Measurements from ENCODE around the gene QKI.

QKI gene

GRCh38 chr6:163538331-163538730 is 123.8 kb downstream of the QKI start:
- DNase-seq = no peak

- no peak for DNase-seq
These were observed 124.7 kb downstream of the QKI start for GRCh38 chr6:163539101-163539762.

- no peak for DNase-seq
These were observed 128.8 kb downstream of the QKI start for GRCh38 chr6:163543321-163543720.

- DNase-seq = no peak
These were observed 130.9 kb downstream of the QKI start for GRCh38 chr6:163545370-163545769.

GRCh38 chr6:163547287-163547686 is 132.8 kb downstream of the QKI start:
- no peak for DNase-seq

- DNase-seq = no peak
These were observed 134.1 kb downstream of the QKI start for GRCh38 chr6:163548624-163549023.

- no peak for DNase-seq
These were observed 139.5 kb downstream of the QKI start for GRCh38 chr6:163554032-163554431.

GRCh38 chr6:163554663-163555062 is 140.1 kb downstream of the QKI start:
- DNase-seq = peak; percentile 70 to 77

GRCh38 chr6:163559661-163560060 is 145.1 kb downstream of the QKI start:
- DNase-seq = no peak

GRCh38 chr6:163563318-163563717 is 148.8 kb downstream of the QKI start:
- no peak for DNase-seq

GRCh38 chr6:163564534-163564933 is 150.0 kb downstream of the QKI start:
- DNase-seq = no peak

GRCh38 chr6:163565140-163565539 is 150.6 kb downstream of the QKI start:
- no peak for DNase-seq

- no peak for DNase-seq
These were observed 151.5 kb downstream of the QKI start for GRCh38 chr6:163566056-163566455.

- no peak for DNase-seq
These were observed 153.8 kb downstream of the QKI start for GRCh38 chr6:163568275-163568674.

- no peak for DNase-seq
These were observed 156.2 kb downstream of the QKI start for GRCh38 chr6:163570579-163571231.

- DNase-seq = no peak
These were observed 157.2 kb downstream of the QKI start for GRCh38 chr6:163571730-163572129.

- DNase-seq = no peak
These were observed 158.1 kb downstream of the QKI start for GRCh38 chr6:163572612-163573011.

GRCh38 chr6:163573503-163574179 is 159.1 kb downstream of the QKI start:
- DNase-seq = no peak

GRCh38 chr6:163576114-163576513 is 161.6 kb downstream of the QKI start:
- DNase-seq = no peak

GRCh38 chr6:163577404-163577803 is 162.9 kb downstream of the QKI start:
- no peak for DNase-seq

- no peak for DNase-seq
These were observed 164.8 kb downstream of the QKI start for GRCh38 chr6:163579111-163579879.

GRCh38 chr6:163579880-163580295 is 165.4 kb downstream of the QKI start:
- DNase-seq = no peak

GRCh38 chr6:163580311-163581030 is 166.0 kb downstream of the QKI start:
- no peak for DNase-seq

Measured in activated T-cell treated with anti-CD3 and anti-CD28 coated beads, Interleukin-2, amount 50 U/mL, for 48 hours (primary cell).